ENCODE measurements around the gene PRR5. TPM values are rescaled to one million over a fixed set of nuclear protein-coding genes. Genes with fewer than 3 reads are reported as not detected.
"Not testable (repeated sequence)": the region's sequence is repeated elsewhere in the genome, so short reads cannot be mapped to it uniquely, and the experiment has no call there.

PRR5 gene
- total RNA-seq, result 17.2 TPM

DNA sequence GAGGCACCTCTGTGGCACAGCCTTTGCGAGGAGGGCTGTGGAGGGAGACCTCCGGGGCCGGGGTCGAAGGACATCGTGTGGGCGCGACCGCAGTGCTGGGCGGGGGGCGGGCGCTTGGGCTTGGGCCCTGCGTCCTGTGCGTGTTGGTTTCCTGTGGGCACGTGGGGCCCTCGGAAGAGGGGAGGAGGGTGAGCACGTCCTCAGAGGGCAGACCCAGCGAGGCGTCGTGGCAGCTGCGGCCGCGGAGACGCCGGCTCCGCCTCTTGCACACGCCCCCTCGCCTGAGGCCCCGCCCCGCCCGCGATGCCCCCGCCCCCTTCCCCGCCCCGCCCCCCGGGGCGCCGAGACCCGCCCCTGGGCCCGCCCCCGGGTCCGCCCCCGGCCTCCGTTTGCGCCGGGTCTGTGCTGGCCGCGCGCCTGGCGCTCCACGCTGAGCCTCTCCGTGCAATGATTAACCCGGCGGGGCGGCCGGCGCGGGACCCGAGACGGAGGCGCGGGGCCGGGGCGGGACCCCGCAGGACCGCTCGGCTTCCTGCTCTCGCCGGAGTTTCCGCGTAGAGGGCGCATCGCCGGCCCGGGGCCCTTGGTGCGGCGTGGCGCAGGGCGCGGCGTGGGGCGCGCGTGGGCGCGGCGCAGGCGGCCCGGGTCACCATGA, at the start of gene PRR5:
PRR5 (plus strand) TSS at position 381 of the 655 bp plus-strand sequence; CDS start at position 652, 271 bp downstream.
- Histone ChIP-seq H3K27me3 (ENCODE audit: control insufficient read depth in 3 of 3, insufficient read depth in 3 of 3, low read length in 3 of 3) (peaks cover 16 to 52% (median 16%) of the 10 kb centered on the region in 3 donors), H3K4me1 (ENCODE audit: control insufficient read depth in 3 of 3, insufficient read depth in 3 of 3, low read length in 3 of 3) (peaks cover 4 to 16% (median 9%) of the 10 kb centered on the region in 3 donors)

GRCh38 chr22:44652866-44653265, 49.1 kb upstream of the PRR5 start:
- H3K4me3 ChIP-seq (ENCODE audit: low read length in 3 of 3); H3K36me3 ChIP-seq (ENCODE audit: control insufficient read depth in 3 of 3, insufficient read depth in 3 of 3, low read length in 3 of 3); H3K27ac ChIP-seq (ENCODE audit: low read depth, low read length); H3K27me3 ChIP-seq (ENCODE audit: control insufficient read depth in 3 of 3, insufficient read depth in 3 of 3, low read length in 3 of 3); H3K9me3 ChIP-seq (ENCODE audit: control insufficient read depth in 3 of 3, low read length in 3 of 3); H3K9ac ChIP-seq (ENCODE audit: low read depth in 1 of 3, low read length in 3 of 3); H3K4me1 ChIP-seq (ENCODE audit: control insufficient read depth in 3 of 3, insufficient read depth in 3 of 3, low read length in 3 of 3): not testable (repeated sequence)

More for the DNA sequence above, at the start of gene PRR5:
- Histone ChIP-seq H3K4me3 (ENCODE audit: low read length in 3 of 3) (peak within 1 kb of the TSS; percentile 23 to 41 (median 32)), H3K36me3 (ENCODE audit: control insufficient read depth in 3 of 3, insufficient read depth in 3 of 3, low read length in 3 of 3) (no peaks in the 10 kb centered on the region), H3K9me3 (ENCODE audit: control insufficient read depth in 3 of 3, low read length in 3 of 3) (no peaks in the 10 kb centered on the region), H3K27ac (ENCODE audit: low read depth, low read length) (no peak within 1 kb of the TSS), H3K9ac (ENCODE audit: low read depth in 1 of 3, low read length in 3 of 3) (peak within 1 kb of the TSS in 1 of 3 donors; percentile 33)

DNA sequence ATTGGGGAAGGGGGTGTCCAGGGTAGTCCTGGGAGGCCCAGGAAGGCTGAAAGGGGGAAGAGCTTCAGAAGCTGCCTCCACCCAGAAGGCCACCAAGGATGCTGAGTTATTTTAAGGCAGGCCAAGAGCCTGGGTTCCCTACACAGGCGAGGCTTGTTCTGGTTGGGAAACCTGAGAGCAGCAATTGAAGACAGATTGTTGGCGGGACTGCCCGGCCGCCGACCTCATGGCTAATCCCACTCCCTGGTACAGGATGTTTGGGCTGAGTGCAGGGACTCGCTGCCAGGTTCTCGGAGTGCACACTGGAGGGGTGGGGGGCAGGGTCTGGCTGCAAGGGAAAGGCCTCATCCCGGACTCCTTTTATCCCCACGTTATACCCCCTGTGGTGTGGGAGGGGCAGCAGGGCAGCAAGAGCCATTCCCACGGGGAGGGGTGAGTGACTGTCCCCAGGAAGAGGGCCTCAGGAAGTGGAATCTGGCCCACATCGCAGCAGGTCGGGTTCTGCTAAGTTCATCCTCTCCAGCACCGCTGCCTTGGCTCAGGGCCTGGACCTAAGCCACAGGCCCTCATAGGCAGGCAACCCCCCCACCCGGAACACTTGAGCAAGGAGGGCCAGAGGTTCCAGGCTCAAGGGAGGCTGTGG, 43.6 kb upstream of the PRR5 start:
- Histone ChIP-seq H3K27ac (ENCODE audit: low read depth, low read length) (no peak overlapping the region), H3K4me1 (ENCODE audit: control insufficient read depth in 3 of 3, insufficient read depth in 3 of 3, low read length in 3 of 3) (peaks cover 18 to 27% (median 19%) of the 10 kb centered on the region in 3 donors), H3K4me3 (ENCODE audit: low read length in 3 of 3) (peak overlapping the region in 1 of 3 donors; percentile 49), H3K9ac (ENCODE audit: low read depth in 1 of 3, low read length in 3 of 3) (peak overlapping the region in 1 of 3 donors; percentile 25), H3K9me3 (ENCODE audit: control insufficient read depth in 3 of 3, low read length in 3 of 3) (no peaks in the 10 kb centered on the region), H3K27me3 (ENCODE audit: control insufficient read depth in 3 of 3, insufficient read depth in 3 of 3, low read length in 3 of 3) (peaks cover 0 to 18% (median 7%) of the 10 kb centered on the region in 3 donors), H3K36me3 (ENCODE audit: control insufficient read depth in 3 of 3, insufficient read depth in 3 of 3, low read length in 3 of 3) (no peaks in the 10 kb centered on the region)

DNA sequence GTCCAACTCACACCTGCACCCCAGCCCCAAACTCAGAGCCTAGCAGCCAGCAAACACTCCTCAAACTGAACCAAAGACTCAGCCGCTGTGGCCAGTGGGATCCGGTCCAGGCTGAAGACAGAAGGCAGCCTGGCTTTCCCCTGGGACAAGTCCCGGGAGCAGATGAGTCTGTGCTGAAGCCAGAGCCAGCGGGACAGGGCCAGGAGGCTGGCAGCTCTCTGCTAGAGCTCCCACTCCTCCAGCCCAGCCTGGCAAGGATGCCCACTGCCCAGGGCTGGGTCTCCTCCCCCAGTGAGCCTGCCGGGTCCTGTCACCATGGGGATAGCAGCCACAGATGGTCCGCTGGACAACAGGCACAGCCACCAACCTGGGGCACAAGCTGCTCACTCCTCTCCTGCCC, 42.9 kb upstream of the PRR5 start:
- no peak overlapping the region for H3K27ac ChIP-seq (ENCODE audit: low read depth, low read length)
- peak overlapping the region in 1 of 3 donors; percentile 40 for H3K9ac ChIP-seq (ENCODE audit: low read depth in 1 of 3, low read length in 3 of 3)
- H3K36me3 ChIP-seq (ENCODE audit: control insufficient read depth in 3 of 3, insufficient read depth in 3 of 3, low read length in 3 of 3), result no peaks in the 10 kb centered on the region

GRCh38 chr22:44660051-44660830, 41.8 kb upstream of the PRR5 start:
- Histone ChIP-seq H3K36me3 (ENCODE audit: control insufficient read depth in 3 of 3, insufficient read depth in 3 of 3, low read length in 3 of 3) (no peaks in the 10 kb centered on the region), H3K27me3 (ENCODE audit: control insufficient read depth in 3 of 3, insufficient read depth in 3 of 3, low read length in 3 of 3) (peaks cover 0 to 22% (median 7%) of the 10 kb centered on the region in 3 donors), H3K9ac (ENCODE audit: low read depth in 1 of 3, low read length in 3 of 3) (no peak overlapping the region), H3K4me3 (ENCODE audit: low read length in 3 of 3) (no peak overlapping the region), H3K27ac (ENCODE audit: low read depth, low read length) (no peak overlapping the region), H3K4me1 (ENCODE audit: control insufficient read depth in 3 of 3, insufficient read depth in 3 of 3, low read length in 3 of 3) (peaks cover 20 to 33% (median 27%) of the 10 kb centered on the region in 3 donors), H3K9me3 (ENCODE audit: control insufficient read depth in 3 of 3, low read length in 3 of 3) (no peaks in the 10 kb centered on the region)

More for the DNA sequence above, 42.9 kb upstream of the PRR5 start:
- Histone ChIP-seq H3K9me3 (ENCODE audit: control insufficient read depth in 3 of 3, low read length in 3 of 3) (no peaks in the 10 kb centered on the region), H3K27me3 (ENCODE audit: control insufficient read depth in 3 of 3, insufficient read depth in 3 of 3, low read length in 3 of 3) (peaks cover 0 to 22% (median 7%) of the 10 kb centered on the region in 3 donors), H3K4me3 (ENCODE audit: low read length in 3 of 3) (peak overlapping the region in 2 of 3 donors; percentile 30 to 35), H3K4me1 (ENCODE audit: control insufficient read depth in 3 of 3, insufficient read depth in 3 of 3, low read length in 3 of 3) (peaks cover 18 to 27% (median 25%) of the 10 kb centered on the region in 3 donors)

GRCh38 chr22:44661070-44661469, 40.9 kb upstream of the PRR5 start:
- Histone ChIP-seq H3K4me3 (ENCODE audit: low read length in 3 of 3) (no peak overlapping the region), H3K27ac (ENCODE audit: low read depth, low read length) (no peak overlapping the region), H3K9ac (ENCODE audit: low read depth in 1 of 3, low read length in 3 of 3) (no peak overlapping the region), H3K4me1 (ENCODE audit: control insufficient read depth in 3 of 3, insufficient read depth in 3 of 3, low read length in 3 of 3) (peaks cover 20 to 34% (median 27%) of the 10 kb centered on the region in 3 donors), H3K9me3 (ENCODE audit: control insufficient read depth in 3 of 3, low read length in 3 of 3) (no peaks in the 10 kb centered on the region), H3K36me3 (ENCODE audit: control insufficient read depth in 3 of 3, insufficient read depth in 3 of 3, low read length in 3 of 3) (no peaks in the 10 kb centered on the region), H3K27me3 (ENCODE audit: control insufficient read depth in 3 of 3, insufficient read depth in 3 of 3, low read length in 3 of 3) (peaks cover 0 to 22% (median 7%) of the 10 kb centered on the region in 3 donors)

DNA sequence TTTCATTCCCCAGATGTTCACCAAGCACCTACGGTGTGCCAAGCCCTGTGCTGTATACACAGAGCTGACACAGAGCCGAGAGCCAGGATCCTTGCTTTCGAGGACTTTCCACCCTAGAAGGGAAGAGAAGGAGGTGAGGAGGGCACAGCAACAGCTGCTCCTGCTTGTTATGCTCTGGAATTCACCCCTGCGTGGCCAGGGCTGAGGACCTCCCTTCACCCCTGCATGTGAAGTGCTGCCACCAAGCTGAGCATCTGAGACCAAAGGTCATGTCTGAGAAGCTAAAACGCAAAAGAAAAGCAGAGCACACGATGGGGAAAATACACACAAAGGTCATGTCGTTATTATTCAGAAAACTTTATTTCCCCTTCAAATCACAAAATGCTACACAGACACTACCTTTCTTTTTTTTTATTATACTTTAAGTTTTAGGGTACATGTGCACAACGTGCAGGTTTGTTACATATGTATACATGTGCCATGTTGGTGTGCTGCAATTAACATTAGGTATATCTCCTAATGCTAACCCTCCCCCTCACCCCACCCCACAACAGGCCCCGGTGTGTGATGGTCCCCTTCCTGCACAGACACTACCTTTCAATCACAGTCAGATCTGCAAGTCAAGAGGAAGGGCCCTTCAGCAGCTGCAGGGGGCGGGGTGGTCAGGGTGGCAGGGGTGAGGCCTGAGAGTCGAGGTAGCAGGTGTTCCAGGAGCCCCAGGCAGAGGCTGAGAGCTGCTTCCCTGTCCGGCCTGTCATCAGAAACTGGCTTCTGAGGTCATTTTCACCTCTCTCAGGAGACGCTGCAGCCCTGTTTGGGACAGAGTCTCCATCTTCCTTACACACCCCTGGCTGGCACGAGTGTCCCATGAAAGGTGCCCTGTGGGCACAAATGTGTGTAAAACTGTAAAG, 40.1 kb upstream of the PRR5 start:
- H3K4me1 ChIP-seq (ENCODE audit: control insufficient read depth in 3 of 3, insufficient read depth in 3 of 3, low read length in 3 of 3), result peaks cover 20 to 34% (median 27%) of the 10 kb centered on the region in 3 donors
- no peak overlapping the region for H3K9ac ChIP-seq (ENCODE audit: low read depth in 1 of 3, low read length in 3 of 3)
- no peak overlapping the region for H3K4me3 ChIP-seq (ENCODE audit: low read length in 3 of 3)
- H3K36me3 ChIP-seq (ENCODE audit: control insufficient read depth in 3 of 3, insufficient read depth in 3 of 3, low read length in 3 of 3), result no peaks in the 10 kb centered on the region
- no peaks in the 10 kb centered on the region for H3K9me3 ChIP-seq (ENCODE audit: control insufficient read depth in 3 of 3, low read length in 3 of 3)
- peaks cover 0 to 22% (median 7%) of the 10 kb centered on the region in 3 donors for H3K27me3 ChIP-seq (ENCODE audit: control insufficient read depth in 3 of 3, insufficient read depth in 3 of 3, low read length in 3 of 3)
- H3K27ac ChIP-seq (ENCODE audit: low read depth, low read length), result no peak overlapping the region

- Histone ChIP-seq H3K4me1 (ENCODE audit: control insufficient read depth in 3 of 3, insufficient read depth in 3 of 3, low read length in 3 of 3) (peaks cover 18 to 30% (median 22%) of the 10 kb centered on the region in 3 donors), H3K9me3 (ENCODE audit: control insufficient read depth in 3 of 3, low read length in 3 of 3) (no peaks in the 10 kb centered on the region), H3K27ac (ENCODE audit: low read depth, low read length) (no peak overlapping the region), H3K4me3 (ENCODE audit: low read length in 3 of 3) (no peak overlapping the region), H3K9ac (ENCODE audit: low read depth in 1 of 3, low read length in 3 of 3) (peak overlapping the region in 1 of 3 donors; percentile 3), H3K27me3 (ENCODE audit: control insufficient read depth in 3 of 3, insufficient read depth in 3 of 3, low read length in 3 of 3) (peaks cover 0 to 28% (median 13%) of the 10 kb centered on the region in 3 donors), H3K36me3 (ENCODE audit: control insufficient read depth in 3 of 3, insufficient read depth in 3 of 3, low read length in 3 of 3) (no peaks in the 10 kb centered on the region)
Observed at GRCh38 chr22:44663256-44663999, 38.6 kb upstream of the PRR5 start.
